Activated gamma-delta T cell treated with anti-CD3 and anti-CD28 coated beads, Interleukin-2, amount 50 U/mL, for 16 hours (primary cell): ENCODE measurements around the gene GSC.
"Not testable (repeated sequence)": the region's sequence is repeated elsewhere in the genome, so short reads cannot be mapped to it uniquely, and the experiment has no call there.

Experiments used
- DNase-seq: peaks from one replicate; pipeline ENCODE4 v3.0.0-alpha.2; 2020; ENCODE audit warnings: low read depth

Gene GSC

GRCh38 chr14:94771906-94772490 is 2.1 kb upstream of the GSC start:
- no peak for DNase-seq

GRCh38 chr14:94771158-94771905 is 1.4 kb upstream of the GSC start:
- no peak for DNase-seq

GRCh38 chr14:94770815-94771157 is 873 bp upstream of the GSC start:
- no peak for DNase-seq

- DNase-seq: no peak
These were observed 387 bp upstream of the GSC start for GRCh38 chr14:94770251-94770749.

- no peak for DNase-seq
These were observed 1.2 kb downstream of the GSC start for GRCh38 chr14:94768521-94769390.

- no peak for DNase-seq
These were observed 1.8 kb downstream of the GSC start for GRCh38 chr14:94768141-94768520.

GRCh38 chr14:94767321-94767878 is 2.5 kb downstream of the GSC start:
- no peak for DNase-seq

- DNase-seq: no peak
These were observed 5.3 kb downstream of the GSC start for GRCh38 chr14:94764573-94764972.

- DNase-seq: no peak
These were observed 7.5 kb downstream of the GSC start for GRCh38 chr14:94762431-94762830.

- no peak for DNase-seq
These were observed 7.9 kb downstream of the GSC start for GRCh38 chr14:94761997-94762377.

- DNase-seq: no peak
These were observed 8.4 kb downstream of the GSC start for GRCh38 chr14:94761348-94761996.

GRCh38 chr14:94756310-94756882 is 13.5 kb downstream of the GSC start:
- DNase-seq: no peak

- DNase-seq: no peak
These were observed 15.4 kb downstream of the GSC start for GRCh38 chr14:94754391-94754942.

- DNase-seq: no peak
These were observed 17.1 kb downstream of the GSC start for GRCh38 chr14:94752591-94753436.

GRCh38 chr14:94751956-94752355 is 18.0 kb downstream of the GSC start:
- no peak for DNase-seq

GRCh38 chr14:94751321-94751720 is 18.6 kb downstream of the GSC start:
- no peak for DNase-seq

GRCh38 chr14:94750371-94750770 is 19.5 kb downstream of the GSC start:
- DNase-seq: no peak

GRCh38 chr14:94748667-94749347 is 21.1 kb downstream of the GSC start:
- no peak for DNase-seq

- DNase-seq: no peak
These were observed 22.2 kb downstream of the GSC start for GRCh38 chr14:94747739-94748138.

GRCh38 chr14:94747153-94747552 is 22.8 kb downstream of the GSC start:
- DNase-seq: not testable (repeated sequence)
